Measurements from ENCODE around the gene SFRP5. TPM values are rescaled to one million over a fixed set of nuclear protein-coding genes. Genes with fewer than 3 reads are reported as not detected.

SFRP5 gene
- total and polyA plus RNA-seq, 2 of the 4 experiments (the other 2 are of a cell fraction), result not detected

DNA sequence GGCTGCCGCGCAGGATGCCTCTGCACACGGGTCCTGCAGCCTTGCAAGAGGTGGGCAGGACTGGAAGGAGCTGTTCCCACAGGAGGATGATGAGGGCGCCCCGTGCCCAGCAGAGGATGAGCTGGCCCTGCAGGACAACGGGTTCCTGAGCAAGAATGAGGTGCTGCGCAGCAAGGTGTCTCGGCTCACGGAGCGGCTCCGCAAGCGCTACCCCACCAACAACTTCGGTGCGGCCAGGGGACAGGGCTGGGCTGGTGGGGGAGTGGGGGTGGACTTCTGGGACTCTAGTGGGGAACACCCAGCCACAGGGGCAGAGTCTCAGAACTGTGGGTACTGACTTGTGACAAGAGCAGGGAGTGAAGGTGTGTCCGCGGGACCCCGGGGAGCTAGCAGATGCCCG lies 18.8 kb downstream of the SFRP5 start:
- DNase-seq (no peak), ATAC-seq (ENCODE audit: low read depth) (no peak)
- Histone ChIP-seq H3K9me1 (ENCODE audit: insufficient read depth, low read length) (no peaks in the 10 kb centered on the region; the same call in 1 of the 2 replicates), H3K9ac (ENCODE audit: low read depth, low read length) (no peak overlapping the region), H4K91ac (ENCODE audit: insufficient read depth, low read depth, low read length) (no peak overlapping the region), H3K4me2 (ENCODE audit: low read depth, low read length) (no peak overlapping the region), H2BK15ac (ENCODE audit: low read depth, low read length) (no peak overlapping the region), H3K27ac (ENCODE audit: insufficient read depth, low read length) (no peak overlapping the region), H2BK5ac (ENCODE audit: low read depth, low read length, poor library complexity, severe bottlenecking) (no peak overlapping the region), H2BK20ac (ENCODE audit: low read depth, low read length) (no peak overlapping the region), H3K4me3 (ENCODE audit: insufficient read depth, low read depth, low read length) (no peak overlapping the region), H3K14ac (replicated peaks; ENCODE audit: low read depth, low read length) (no peak overlapping the region), H4K5ac (ENCODE audit: low read depth, low read length) (no peak overlapping the region), H3K4me1 (ENCODE audit: control insufficient read depth, insufficient read depth, low read length) (no peaks in the 10 kb centered on the region), H2AFZ (replicated peaks; ENCODE audit: low read length, poor library complexity) (no peak overlapping the region), H3K23ac (ENCODE audit: low read depth, low read length) (no peak overlapping the region), H3K27me3 (ENCODE audit: control insufficient read depth, insufficient read depth, low read length) (no peaks in the 10 kb centered on the region), H4K20me1 (ENCODE audit: insufficient read depth, low read length) (no peaks in the 10 kb centered on the region; the same call in 1 of the 2 replicates), H4K8ac (ENCODE audit: low read depth in 2 of 2, low read length in 2 of 2) (no peak overlapping the region), H3K36me3 (ENCODE audit: control insufficient read depth, insufficient read depth, low read length) (peaks cover 82% of the 10 kb centered on the region), H2AK9ac (replicated peaks; ENCODE audit: low read depth, low read length, poor library complexity) (no peak overlapping the region), H3K79me1 (ENCODE audit: low read depth in 1 of 2, low read length in 2 of 2) (peaks cover 14 to 16% of the 10 kb centered on the region in 2 experiments; a peak in 2 of 4 replicates), H3K56ac (ENCODE audit: extremely low read depth, insufficient read depth, low read length) (no peak overlapping the region), H2AK5ac (ENCODE audit: low read depth, low read length) (no peak overlapping the region), H3K9me3 (ENCODE audit: control insufficient read depth, insufficient read depth, low read length) (no peaks in the 10 kb centered on the region), H2BK120ac (ENCODE audit: low read depth, low read length) (no peak overlapping the region), H3K18ac (ENCODE audit: low read depth, low read length) (no peak overlapping the region), H3K4ac (ENCODE audit: low read depth, low read length) (no peak overlapping the region)
- ChIA-PET CTCF (no interaction called here), POLR2A (ENCODE audit: unreplicated experiment) (no interaction called here)
- WGBS, 2 experiments (ENCODE audit: extremely low coverage in 2 of 2, insufficient read length in 1 of 2), result 78% methylated on average over 3 of the region's 18 CpGs; no CpG with 5 or more reads in 1 of the 2 experiments
- TF ChIP-seq CEBPB (IDR thresholded peaks at IDR 0.05; ENCODE audit: low read depth, low read length), result no peak
- TF ChIP-seq USF2 (IDR thresholded peaks at IDR 0.05; ENCODE audit: low read depth, low read length), result no peak
- TF ChIP-seq MAFK (IDR thresholded peaks at IDR 0.05; ENCODE audit: low read depth, low read length), result no peak
- no peak for TF ChIP-seq ELK1 (IDR thresholded peaks at IDR 0.05; ENCODE audit: borderline replicate concordance, low read depth, low read length)
- no peak for TF ChIP-seq RCOR1 (IDR thresholded peaks at IDR 0.05; ENCODE audit: insufficient replicate concordance, low read length)
- no peak for TF ChIP-seq BHLHE40 (IDR thresholded peaks at IDR 0.05; ENCODE audit: low read depth, low read length)
- no peak for TF ChIP-seq CHD1 (IDR thresholded peaks at IDR 0.05; ENCODE audit: low read depth, low read length)
- no peak for TF ChIP-seq RAD21 (IDR thresholded peaks at IDR 0.05; ENCODE audit: low read length)
- no peak for TF ChIP-seq SMC3 (IDR thresholded peaks at IDR 0.05; ENCODE audit: low read depth, low read length)
- no peak for TF ChIP-seq POLR2A (IDR thresholded peaks at IDR 0.05; ENCODE audit: low read depth, low read length)
- TF ChIP-seq FOS (IDR thresholded peaks at IDR 0.05; ENCODE audit: low read depth, low read length), result no peak
- TF ChIP-seq NFE2L2 (IDR thresholded peaks at IDR 0.05; ENCODE audit: low read depth, low read length), result no peak
- no peak for TF ChIP-seq MXI1 (IDR thresholded peaks at IDR 0.05; ENCODE audit: borderline replicate concordance, low read depth, low read length)
- no TSS peak for BruUV-seq (replicated peaks)
- intact Hi-C loops (cut with micrococcal nuclease) (no loop called here), dilution Hi-C loops (cut with HindIII; ENCODE audit: low sequenced_read_pairs, unreplicated experiment) (no loop called here), in situ Hi-C loops (cut with MboI; ENCODE audit: low sequenced_read_pairs) (no loop called here)

Data from IMR-90 (cell line).